OCI-LY3 (cell line): ENCODE data around the gene BOD1L1.

Experiments used
- CTCF ChIP-seq: fragments of 200-600, 300-600 bp; sonication (generic); IDR thresholded peaks from 2 replicates; pipeline ENCODE4 v1.5.1; 2014; ENCODE audit warnings: antibody characterized with exemption, low read length, low read depth
- EZH2phosphoT487 ChIP-seq: fragments of 200-600 bp; shearing (Covaris generic); IDR thresholded peaks from 2 replicates; pipeline ENCODE4 v1.6.1; 2018; ENCODE audit warnings: antibody characterized with exemption, mixed run types, low read depth

GRCh38 chr4:13597141-13597540 is 30.4 kb downstream of the BOD1L1 start:
- TF ChIP-seq CTCF (no peak), EZH2phosphoT487 (no peak)
